ENCODE results near the gene LBHD2.
A peak's percentile ranks its signal among the peaks of the same experiment; 100 is the strongest.

The LBHD2 gene

DNA sequence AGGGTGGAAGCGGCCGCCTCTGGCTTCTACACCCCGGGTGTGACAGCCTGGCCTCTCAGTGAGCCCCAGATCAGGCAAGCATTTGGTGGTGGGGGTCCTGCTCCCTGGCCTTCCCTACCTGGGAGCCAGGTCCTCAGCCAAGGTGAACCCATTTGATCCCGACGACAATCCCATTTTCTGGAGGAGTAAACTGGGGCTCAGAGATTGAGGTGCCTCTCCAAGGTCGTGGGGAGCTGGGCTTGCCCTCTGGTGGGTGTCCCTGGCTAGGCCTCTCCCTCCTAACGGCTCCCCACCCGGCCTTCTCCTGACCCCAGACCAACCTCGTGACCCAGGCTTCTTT, 7.8 kb downstream of the LBHD2 start:
- DNase-seq = no peak

DNA sequence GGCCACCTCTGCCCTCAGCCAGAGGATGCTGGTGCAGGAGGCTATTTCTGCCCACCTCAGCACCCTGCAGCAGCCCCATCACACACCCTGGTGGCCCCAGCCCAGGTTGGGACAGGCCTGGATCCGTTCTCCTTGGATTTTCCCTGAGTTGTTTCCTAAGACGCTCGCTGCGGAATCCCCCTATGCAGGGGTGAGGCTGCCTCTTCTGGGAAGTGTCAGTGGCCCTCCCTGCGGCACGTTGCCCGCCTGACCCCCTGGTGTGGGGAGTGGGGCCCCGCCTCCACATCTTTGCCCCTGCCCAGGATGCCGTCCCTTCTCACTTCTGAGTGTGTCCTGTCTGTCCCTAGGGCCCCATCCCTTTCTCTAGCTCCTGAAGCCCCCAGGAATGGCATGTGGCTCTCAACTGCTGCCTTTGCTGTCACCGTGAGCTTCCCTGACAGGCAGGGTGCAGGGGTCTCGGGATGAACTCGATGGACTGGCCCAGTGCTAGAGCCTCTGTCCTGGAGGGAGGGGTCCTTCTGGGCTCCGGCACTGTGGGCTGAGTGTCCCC, 9.9 kb downstream of the LBHD2 start:
- DNase-seq = no peak

DNA sequence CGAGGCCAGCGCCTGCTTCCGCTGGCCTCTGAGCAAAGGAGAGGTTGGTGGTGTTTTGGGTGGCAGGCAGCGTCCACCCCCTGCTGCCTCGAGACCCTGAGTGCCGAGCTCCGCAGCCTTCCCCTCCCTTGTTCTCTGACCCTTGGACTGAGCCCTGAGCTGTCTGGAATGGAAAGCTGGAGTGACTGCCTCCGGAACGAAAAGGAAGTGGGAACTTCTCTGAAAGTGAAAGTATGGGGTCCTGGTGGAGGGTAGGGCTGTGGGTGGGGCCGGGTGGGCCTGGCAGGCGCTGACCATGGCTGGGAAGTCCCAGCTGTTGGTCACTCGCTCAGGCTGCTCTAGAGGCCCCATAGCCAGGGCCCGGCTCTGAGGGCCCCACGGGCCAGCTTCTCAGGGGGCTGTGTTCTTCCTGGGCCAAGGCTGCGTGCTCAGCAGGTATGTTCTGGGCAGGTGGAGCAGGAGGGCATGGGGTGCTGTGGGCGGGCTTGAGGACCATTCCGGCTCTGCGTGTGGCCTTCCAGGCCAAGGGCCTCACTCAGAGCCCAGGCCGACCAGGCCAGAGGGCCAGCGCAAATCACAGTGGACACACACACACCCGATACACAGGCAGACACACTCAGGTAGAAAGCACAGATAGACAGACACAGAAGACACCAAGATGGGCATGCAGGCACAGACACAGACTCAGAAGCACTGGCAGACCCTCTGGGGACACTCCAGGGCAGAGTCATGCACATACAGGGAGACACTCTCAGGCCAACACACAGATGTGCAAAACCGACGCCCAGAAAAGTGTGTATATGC, 10.6 kb downstream of the LBHD2 start, which contains the start of gene EXOC3L4:
Gene EXOC3L4 (plus strand): TSS at position 320 of the 804 bp plus-strand sequence. CDS start 5,495 bp downstream, outside the sequence.
- DNase-seq = no peak

DNA sequence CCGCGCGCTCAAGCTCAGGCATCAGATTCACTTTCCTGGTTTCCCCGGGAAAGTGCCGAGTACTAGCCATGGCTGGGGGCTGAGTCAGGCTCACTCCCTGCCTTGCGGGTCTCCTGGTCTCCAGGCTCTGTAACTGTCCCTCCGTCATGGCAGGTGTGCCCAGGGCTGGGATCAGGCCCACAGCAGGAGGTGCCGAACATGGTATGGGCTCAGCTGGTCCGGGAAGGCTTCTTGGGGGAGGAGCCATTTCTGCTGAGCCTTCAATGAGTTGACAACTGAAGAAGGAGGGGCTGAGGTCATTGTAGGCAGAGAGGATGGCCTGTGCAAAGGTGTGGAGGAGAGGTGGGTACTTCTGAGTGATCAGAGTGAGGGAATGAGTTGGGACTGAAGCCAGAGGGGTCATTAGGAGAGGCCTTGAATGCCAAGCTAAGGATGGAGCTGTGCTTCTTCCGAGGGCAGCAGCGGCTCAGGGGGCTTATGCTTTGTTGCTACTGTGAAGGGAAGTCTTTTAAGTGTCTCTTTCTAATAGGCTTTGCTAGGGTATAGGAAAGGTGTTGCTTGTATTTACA, 11.3 kb downstream of the LBHD2 start:
- no peak for DNase-seq

DNA sequence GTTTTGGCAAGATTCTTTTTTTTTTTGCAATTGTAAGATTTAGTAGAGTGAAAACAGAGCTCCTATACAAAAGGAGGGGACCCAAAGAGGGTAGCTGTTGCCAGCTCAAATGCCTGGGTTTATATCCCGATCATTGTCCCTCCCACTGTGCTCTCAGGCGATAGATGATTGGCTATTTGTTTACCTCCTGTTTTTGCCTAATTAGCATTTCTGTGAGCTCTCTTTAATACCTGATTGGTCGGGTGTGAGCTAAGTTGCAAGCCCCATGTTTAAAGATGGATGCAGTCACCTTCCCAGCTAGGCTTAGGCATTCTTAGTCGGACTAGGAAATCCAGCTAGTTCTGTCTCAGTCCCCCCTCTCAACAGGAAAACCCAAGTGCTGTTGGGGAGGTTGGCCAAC, 12.4 kb downstream of the LBHD2 start:
- DNase-seq = no peak

DNA sequence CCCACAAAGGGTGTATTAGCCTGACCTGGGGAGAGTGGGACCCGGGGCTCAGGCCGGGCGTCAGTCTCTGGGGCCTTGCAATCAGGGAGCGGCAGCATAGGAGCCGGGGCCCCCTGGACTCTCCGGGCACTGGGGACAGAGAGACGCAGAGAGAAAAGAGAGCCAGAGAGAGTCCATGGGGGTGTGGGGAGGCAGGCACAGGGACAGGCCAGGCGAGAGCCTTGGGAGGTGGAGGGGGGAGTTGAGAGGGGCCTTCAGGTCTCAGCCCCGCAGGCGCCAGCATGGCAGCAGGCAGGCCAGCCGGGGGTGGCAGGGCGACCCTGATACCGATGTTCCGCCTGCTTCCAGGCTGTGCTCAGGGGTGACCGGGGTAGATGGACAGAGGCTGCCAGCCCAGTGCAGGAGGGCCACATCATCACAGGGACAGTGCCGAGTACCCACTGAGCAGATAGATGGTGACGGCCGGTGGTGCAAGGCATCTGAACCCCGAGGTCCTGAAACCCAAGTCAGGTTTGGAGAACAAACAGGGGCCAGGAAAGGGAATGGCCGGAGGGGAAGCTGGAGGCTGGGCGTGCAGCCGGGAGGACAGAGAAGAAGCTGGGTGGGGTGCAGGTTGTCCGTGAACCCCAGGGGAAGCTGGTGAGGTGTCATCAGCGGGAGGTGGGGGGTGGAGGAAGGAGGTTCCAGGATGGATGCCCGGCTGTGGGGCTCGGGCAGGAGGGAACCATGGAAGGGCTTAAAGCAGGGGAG, 13.4 kb downstream of the LBHD2 start:
- DNase-seq = no peak

DNA sequence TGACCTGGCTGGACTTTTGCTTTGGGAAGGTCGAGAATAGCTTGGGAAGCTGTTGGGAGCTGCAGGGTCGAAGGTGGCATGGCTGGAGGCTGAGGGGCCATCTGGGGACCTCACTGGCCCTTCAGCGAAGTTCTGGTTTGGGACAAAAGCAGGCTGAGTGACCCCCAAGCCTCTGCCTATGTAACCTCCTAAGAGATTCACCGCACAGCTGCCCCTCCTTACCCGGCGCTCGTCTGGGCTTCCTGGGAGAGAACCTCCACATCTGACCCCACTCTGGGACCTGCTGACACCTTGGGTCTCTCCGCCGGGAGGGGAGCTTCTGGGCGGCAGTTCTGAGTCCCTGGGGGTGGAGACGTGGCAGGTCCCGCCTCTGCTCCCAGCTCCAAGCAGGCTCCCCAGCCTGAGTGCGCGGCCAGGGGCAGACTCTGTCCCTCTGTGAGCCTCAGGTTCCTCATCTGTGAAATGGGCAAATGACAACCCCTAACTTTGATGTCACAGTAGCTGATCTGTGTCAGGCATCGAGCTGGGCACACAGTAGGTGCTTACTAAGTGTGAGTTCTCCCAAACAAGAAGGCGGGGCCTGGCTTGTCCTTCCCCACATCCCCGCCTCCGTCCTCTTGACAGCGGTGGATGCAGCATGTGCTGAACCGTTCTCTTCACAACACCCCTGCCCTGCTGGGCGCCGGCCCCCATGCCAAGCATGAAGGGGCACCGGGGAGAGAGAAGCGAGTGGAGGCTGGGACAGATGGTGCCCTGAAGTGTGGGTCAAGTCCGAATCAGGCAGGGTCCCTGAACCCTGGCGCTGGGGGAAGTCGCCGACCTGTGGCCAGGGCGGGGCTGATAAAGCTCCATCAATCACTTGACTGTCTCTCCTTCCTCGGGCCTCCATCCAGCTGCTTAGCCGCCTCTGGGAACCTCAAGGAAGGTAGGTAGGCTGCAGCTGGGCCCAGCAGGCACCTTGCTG, 14.3 kb downstream of the LBHD2 start:
- no peak for DNase-seq

DNA sequence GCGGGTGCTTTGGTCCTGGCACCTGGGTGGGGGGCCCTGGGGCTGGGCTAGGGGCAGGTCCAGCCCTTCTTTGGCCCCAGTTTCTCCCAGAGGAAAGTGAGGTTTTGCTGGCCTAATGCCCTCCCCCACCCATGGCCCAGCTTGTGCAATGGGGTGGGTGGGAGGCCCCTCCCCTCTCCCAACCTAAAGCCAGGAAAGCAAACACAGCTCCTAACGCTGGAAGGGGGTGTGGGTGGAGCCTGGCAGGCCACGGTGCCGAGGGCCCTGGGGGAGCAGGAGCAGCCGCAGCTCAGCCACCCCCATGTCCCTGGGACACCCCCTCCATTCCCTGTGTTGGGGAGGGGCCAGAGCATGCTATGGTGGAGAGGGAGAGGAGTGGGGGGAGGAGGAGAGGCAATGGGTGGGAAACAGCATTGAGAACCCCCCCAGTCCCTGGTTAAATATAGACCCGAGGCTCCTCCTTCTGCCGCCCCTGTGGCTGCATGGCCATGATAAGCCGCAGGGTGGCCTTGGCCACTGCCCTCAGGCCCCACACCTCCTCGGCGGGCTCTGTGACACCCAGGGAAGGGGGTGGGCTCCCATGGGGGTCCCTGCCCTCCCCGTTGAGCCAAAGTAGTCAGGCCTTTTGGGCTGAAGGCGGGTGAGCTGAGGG, 15.2 kb downstream of the LBHD2 start:
- DNase-seq = no peak

DNA sequence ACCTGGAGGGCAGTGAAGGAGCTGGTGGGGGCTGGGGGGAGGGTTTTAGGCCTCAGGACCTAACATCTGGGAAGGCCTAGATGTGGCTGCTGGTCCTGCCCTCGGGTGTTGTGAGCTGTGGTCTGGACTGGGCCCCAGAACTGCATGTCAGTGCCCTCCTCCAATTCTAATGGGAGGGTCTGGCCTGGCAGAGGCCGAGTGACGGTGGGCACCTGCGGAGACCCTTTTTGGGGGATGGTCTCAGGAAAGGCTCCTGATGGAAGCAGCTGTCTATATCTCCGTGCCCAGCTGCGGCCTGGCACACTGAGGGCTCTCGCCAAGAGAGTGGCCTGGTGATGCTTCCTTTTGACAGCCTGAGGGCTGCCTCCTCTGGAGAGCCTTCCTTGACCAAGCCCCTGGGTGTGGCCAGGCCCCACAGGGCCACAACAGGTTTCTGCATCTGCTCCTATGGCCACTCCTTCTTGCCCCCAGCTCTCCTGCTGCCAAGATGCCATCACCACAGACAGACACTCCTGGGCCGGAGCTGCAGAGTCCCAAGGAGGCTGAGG, 15.8 kb downstream of the LBHD2 start:
- DNase-seq = no peak

DNA sequence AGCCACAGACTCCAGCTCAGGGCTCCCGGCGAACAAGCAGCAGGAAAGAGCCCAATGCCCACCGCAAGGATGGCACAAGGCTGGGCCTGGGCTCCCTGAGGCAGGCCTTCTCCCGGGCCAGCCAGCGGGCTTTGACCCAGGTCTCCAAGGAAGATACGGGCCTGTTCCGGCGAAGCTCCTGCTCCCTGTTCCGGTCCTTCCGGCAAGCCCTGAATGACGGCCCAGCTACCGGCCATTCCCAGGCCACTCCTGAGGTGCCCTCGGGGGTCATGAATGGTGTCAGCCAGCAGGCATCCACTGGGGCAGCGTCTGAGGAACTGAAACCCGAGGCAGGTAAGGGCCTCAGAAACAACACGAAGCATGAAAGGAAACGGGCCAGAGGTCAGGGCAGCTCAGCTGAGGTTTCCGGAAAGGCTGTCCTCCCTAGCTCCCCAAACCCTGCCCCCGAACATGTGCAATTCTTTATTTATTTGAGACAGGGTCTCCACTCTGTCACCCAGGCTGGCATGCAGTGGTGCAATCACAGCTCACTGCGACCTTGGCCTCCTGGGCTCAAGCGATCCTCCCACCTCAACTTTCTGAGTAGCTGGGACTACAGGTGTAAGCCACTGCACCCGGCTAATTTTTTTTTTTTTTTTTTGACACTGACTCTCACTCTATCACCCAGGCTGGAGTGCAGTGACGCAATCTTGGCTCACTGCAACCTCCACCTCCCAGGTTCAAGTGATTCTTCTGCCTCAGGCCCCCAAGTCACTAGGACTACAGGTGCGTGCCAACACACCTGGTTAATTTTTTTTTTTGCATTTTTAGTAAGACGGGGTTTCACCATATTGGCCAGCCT, 16.5 kb downstream of the LBHD2 start:
- no peak for DNase-seq

DNA sequence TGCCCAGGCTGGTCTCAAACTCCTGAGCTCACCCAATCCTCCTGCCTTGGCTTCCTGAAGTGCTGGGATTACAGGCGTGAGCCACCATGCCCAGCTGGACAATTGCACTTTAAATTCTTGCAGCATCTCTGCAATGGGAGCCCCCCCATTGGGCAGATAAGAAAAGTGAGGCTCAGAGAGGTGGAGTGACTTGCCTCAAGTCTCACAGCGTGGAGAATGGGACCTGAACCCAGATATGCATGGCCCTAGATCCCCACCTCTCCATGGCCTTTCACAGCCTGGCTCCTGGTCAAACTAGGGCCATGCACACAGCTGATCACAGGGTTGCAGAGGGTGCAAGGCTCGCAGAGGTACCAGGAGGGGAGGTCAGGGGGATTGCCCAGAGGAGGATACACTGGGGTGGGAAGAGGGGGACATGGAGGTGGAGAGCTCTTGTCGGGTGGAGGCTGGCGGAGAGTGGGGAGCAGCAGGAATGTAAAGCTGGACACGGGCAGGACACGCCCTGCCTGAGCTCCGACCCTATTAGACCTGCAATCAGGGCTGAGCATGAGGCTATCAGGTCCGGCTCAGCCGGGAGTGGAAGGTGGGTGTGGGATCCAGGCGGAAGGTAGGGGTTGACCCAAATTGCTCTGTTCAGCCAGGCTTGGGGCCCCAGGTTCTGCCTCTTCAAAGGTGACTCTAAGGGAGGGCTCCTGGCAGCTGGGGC, 17.4 kb downstream of the LBHD2 start:
- DNase-seq = no peak

DNA sequence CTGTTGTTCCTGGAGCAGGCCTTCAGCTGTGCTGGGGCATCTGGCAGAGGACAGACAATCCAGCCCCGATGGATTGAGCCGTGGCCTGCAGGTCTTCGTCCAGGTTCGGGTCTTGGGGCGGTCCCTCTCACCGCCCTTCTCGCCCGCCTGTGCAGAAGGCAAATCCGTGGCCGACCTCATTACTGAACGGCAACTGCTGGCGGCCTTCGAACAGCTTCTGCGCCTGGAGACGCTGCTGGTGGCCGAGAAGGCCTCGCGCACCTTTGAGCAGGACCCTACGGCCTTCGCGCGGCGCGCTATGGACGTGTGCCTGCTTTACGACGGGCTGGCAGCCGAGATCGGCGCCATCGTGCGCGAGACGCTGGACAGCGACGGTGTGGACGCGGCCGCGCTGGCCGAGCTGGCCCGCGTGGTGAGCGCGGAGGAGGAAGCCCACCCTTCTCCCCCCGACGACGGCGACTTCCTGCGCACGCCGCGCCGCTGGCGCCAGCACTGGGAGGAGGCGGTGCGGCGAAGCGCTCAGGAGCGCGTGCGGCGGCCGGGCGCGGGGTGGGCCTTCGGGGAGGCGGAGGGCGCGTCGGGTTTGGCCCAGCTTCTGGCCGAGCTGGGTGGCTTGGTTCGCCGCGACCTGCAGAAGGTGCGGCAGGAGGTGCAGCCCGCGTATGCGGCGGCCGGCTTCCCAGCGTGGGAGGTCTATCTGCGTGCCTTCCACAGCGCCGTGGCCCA, 18.1 kb downstream of the LBHD2 start:
- DNase-seq = no peak

DNA sequence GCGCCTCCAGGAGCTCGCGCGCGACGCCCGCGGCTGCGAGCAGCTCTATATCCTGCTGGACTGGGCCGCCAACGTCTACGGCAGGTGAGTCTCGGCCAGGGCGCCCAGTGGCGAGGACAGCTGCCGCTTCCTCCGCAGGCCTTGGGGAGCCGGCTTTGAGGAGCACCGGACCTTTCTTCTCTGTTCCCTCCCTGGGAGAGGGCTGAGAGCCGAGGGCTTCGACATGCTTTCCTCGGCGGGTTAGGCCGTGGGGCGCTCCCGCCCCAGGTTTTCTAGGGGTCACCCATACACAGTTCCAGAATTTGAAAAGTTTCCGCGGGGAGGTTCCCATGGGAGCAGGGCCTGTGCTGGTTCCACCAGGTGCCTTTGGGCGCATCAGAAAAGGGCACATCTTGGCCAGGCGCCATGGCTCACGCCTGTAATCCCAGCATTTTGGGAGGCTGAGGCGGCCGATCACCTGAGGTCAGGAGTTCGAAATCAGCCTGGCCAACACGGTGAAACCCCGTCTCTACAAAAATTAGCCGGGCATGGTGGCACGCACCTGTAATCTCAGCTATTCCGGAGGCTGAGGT, 18.8 kb downstream of the LBHD2 start:
- DNase-seq = no peak

DNA sequence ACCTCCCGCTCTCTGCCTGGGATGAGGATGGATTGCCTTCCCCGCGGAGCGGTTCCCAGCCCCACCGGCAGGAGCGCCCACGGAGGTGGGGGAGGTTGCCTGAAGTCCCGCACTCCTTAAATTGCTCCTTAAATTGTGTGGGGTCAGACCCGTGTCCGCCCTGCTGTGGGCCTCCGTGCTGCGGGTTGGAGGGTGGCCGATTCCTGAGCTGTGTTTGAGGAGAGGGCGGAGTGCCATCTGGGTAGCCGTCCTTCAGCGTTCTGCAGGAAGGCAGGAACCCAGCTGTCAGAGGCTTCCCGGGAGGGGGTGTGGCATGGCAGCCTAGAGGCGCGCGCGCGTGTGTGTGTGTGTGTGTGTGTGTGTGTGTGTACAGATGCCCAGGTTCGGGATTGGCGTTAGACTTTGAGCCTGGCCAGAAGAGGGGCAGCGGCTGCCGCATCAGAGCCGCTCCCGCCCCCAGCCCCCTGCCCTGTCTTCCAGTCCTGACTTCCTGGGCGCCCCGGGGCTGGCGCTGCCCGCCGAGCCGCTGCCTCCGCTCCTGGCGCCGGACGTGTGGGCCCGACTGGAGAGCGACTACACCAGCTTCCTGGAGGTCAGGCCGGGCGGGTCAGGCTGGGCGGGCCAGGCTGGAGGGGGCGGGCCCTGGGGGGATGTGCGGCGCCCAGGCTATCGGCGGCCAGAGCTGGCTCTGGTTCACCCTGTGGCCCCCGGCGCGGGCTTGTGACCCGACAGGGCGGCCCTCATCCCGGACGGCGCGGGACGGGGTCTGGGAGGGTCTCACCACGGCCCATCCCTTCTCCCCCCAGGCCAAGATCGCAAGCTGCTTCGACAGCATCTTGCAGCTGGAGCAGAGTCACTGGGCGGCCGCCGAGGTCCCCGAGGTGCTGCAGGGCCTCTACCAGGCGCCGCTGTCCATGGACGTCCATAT, 19.7 kb downstream of the LBHD2 start:
- DNase-seq = peak; percentile 57

DNA sequence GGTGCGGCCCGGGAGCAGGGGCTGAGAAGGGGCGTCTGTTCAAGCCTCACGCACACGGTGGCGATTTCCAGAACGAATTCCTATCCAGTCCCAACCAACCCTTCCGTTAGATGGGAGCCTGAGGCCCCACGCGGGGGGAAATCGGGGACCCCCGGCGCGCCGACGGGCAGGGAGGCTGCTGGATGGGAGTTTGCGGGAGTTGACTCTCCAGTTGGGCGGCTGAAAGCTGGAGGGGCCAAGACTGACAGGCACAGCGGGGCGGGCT, 20.3 kb downstream of the LBHD2 start:
- DNase-seq = no peak

DNA sequence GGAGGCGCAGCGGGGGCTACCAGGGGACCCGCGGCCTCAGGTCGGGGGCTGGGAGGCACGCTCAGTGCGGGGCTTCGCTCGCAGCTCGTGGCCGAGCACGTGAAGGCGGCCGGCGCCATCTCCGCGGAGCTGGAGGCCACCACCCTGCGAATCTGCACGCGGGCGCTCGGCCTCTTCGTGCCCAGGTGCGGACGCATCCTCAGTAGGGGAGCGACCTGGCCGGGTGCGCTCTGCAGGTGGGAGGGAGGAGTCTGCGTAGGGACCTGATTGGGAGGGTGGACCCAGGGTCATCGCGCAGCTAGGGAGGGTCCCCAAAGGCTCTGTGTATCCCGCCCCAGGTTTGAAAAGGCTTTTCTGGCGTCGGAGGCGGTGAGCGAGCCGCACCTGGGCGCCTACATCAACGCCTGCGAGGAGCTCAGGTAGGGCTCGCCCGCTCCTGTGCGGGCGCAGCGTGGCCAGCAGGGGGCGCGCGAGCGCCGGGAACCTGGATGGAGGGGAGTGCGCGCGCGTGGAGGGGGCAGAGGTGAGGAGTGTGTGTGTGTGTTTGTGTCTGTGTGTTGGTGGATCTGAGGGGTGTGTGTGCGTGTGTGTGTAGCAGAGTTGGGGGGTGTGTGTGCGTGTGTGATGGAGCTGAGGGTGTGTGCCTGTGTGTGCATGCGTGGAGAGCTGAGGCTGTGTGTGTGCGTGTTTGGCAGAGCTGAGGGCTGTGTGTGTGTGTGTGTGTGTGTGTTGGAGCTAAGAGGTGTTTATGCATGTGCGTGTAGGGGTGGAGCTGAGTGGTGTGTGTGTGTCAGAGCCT, 20.8 kb downstream of the LBHD2 start:
- DNase-seq = peak; percentile 48

DNA sequence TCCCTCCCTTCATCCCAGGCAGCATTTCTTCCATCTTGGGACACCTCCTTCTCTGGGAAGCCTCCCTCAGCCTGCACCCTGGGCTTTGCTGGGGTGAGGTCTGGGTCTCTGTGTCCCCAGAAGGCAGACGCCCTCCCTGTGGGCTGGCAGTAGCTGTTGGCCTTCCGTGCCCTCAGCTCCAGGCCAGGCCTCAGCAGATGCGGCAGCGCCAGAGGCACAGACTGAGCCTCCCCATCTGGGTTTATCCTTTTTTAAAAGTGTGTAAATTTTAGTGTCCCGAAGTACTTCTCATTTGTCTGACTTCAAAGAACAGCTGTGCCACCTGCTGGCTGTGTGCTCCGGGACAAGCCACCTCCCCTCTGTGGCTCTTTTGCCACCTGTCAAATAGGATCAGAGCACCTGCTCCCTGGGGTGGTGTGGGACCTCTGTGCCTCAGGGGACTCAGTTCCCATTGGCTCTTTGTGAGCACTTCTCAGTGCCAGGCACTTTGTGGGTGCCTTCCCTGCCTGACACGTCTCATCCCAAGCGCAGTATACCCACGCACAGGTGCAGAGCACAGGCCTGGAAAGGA, 21.7 kb downstream of the LBHD2 start:
- DNase-seq = no peak
